B cell (primary cell): Measurements from ENCODE around the gene ING5. TPM values are rescaled to one million over a fixed set of nuclear protein-coding genes. Genes with fewer than 3 reads are reported as not detected.

Source experiments
- ATAC-seq: fragments of 200-7000 bp; cut with Tn5 transposase; one replicate; pipeline ENCODE4 v1.10.0; 2021; ENCODE audit warnings: low read depth, mild to moderate bottlenecking, moderate number of reproducible peaks, moderate library complexity
- CTCF ChIA-PET: fragments of 350-600 bp; sonication (Branson Sonifier 250); formaldehyde crosslinking; loops from one replicate; lab custom pipeline; 2021; ENCODE audit warnings: antibody characterized with exemption, inconsistent platforms; lab: Charles Lee
- POLR2A ChIA-PET: fragments of 350-600 bp; sonication (Branson Sonifier 250); formaldehyde crosslinking; loops from one replicate; lab custom pipeline; 2021; ENCODE audit warnings: antibody characterized with exemption; lab: Charles Lee
- DNase-seq: peaks from one replicate; pipeline ENCODE4 v3.0.0; 2013
- H2AFZ ChIP-seq: 2 replicates; pipeline ENCODE4 v1.6.1; 2012; ENCODE audit warnings: mild to moderate bottlenecking, low read depth, low read length; ENCODE audit not compliant: insufficient read depth, poor library complexity, severe bottlenecking
- H3K27ac ChIP-seq, 2 donors: 1 replicate in 1 of 2; 2 replicates in 1 of 2; pipeline ENCODE4 v1.5.1; 2012 to 2013; ENCODE audit warnings: low read length in 2 of 2, mild to moderate bottlenecking in 2 of 2, moderate library complexity in 1 of 2
- H3K27me3 ChIP-seq, 4 experiments: fragments of 200-600 bp in 1 of 4; sonication (generic) in 1 of 4; replicated peaks in 1 of 4; 1 replicate in 2 of 4; 2 replicates in 2 of 4; pipeline versions ENCODE4 v1.6.1 to v1.7.0; 2013 to 2016; ENCODE audit warnings: low read length in 3 of 4, mild to moderate bottlenecking in 2 of 4, mixed read lengths in 1 of 4, moderate library complexity in 1 of 4; ENCODE audit not compliant: insufficient read depth in 4 of 4, control insufficient read depth in 3 of 4; ENCODE audit errors: control extremely low read depth in 1 of 4
- H3K36me3 ChIP-seq, 2 experiments: replicated peaks in 1 of 2; 1 replicate in 1 of 2; 2 replicates in 1 of 2; pipeline versions ENCODE4 v1.6.1 to v1.7.1; 2013; ENCODE audit warnings: low read length in 1 of 2; ENCODE audit not compliant: insufficient read depth in 2 of 2, control insufficient read depth in 1 of 2; ENCODE audit errors: control extremely low read depth in 1 of 2, extremely low read depth in 1 of 2
- H3K4me1 ChIP-seq, 2 donors: fragments of 200-600 bp in 1 of 2; sonication (generic) in 1 of 2; 1 replicate in 1 of 2; 2 replicates in 1 of 2; pipeline versions ENCODE4 v1.5.1 to v1.6.1; 2013 to 2017; ENCODE audit warnings: low read length in 2 of 2; ENCODE audit not compliant: control insufficient read depth in 2 of 2, insufficient read depth in 2 of 2
- H3K4me2 ChIP-seq: replicated peaks from 2 replicates; pipeline ENCODE3; 2012; ENCODE audit warnings: mild to moderate bottlenecking, low read depth, low read length; ENCODE audit not compliant: poor library complexity, severe bottlenecking
- H3K4me3 ChIP-seq, 5 experiments: fragments of 200-600 bp in 1 of 5; sonication (generic) in 1 of 5; 1 replicate in 3 of 5; 2 replicates in 2 of 5; pipeline versions ENCODE4 v1.5.1 to v1.7.0; 2011 to 2016; ENCODE audit warnings: low read length in 4 of 5, mild to moderate bottlenecking in 4 of 5, low read depth in 2 of 5, control low read depth in 1 of 5, moderate library complexity in 1 of 5; ENCODE audit not compliant: insufficient read depth in 1 of 5; ENCODE audit errors: control extremely low read depth in 1 of 5, extremely low read depth in 1 of 5
- H3K79me2 ChIP-seq: fragments of 200-600 bp; sonication (generic); one replicate; pipeline ENCODE4 v1.6.0; 2016; ENCODE audit warnings: low read length; ENCODE audit not compliant: control insufficient read depth, insufficient read depth
- H3K9ac ChIP-seq: fragments of 200-600 bp; sonication (generic); 2 replicates; pipeline ENCODE4 v1.6.1; 2017; ENCODE audit warnings: mild to moderate bottlenecking, low read length, moderate library complexity
- H3K9me3 ChIP-seq, 3 donors: one replicate each; pipeline versions ENCODE4 v1.6.1 to v1.7.1; 2013; ENCODE audit warnings: low read length in 2 of 3; ENCODE audit not compliant: control insufficient read depth in 2 of 3, insufficient read depth in 1 of 3; ENCODE audit errors: control extremely low read depth in 1 of 3
- H4K20me1 ChIP-seq: 2 replicates; pipeline ENCODE4 v1.6.0; 2012; ENCODE audit warnings: mild to moderate bottlenecking, low read length; ENCODE audit not compliant: insufficient read depth, control insufficient read depth, poor library complexity, severe bottlenecking
- H3K27ac Mint-ChIP-seq: one replicate; pipeline ENCODE4 v1.8.0; 2021; ENCODE audit warnings: mixed read lengths
- H3K27me3 Mint-ChIP-seq: one replicate; pipeline ENCODE4 v1.8.0; 2021; ENCODE audit warnings: mixed read lengths
- H3K4me1 Mint-ChIP-seq: one replicate; pipeline ENCODE4 v1.8.0; 2021; ENCODE audit warnings: mixed read lengths
- H3K4me3 Mint-ChIP-seq: one replicate; pipeline ENCODE4 v1.8.0; 2021; ENCODE audit warnings: mixed read lengths
- H3K9me3 Mint-ChIP-seq: one replicate; pipeline ENCODE4 v1.8.0; 2022; ENCODE audit warnings: mixed read lengths; ENCODE audit not compliant: insufficient read depth
- EZH2 ChIP-seq: IDR thresholded peaks from 2 replicates; pipeline ENCODE4 v1.6.1; 2012; ENCODE audit warnings: borderline replicate concordance, low read depth, mild to moderate bottlenecking, moderate library complexity, low read length; ENCODE audit not compliant: insufficient read depth, poor library complexity, severe bottlenecking
- WGBS: methylation state at CpG from one replicate; pipeline ENCODE4 v1.1.5; 2013; ENCODE audit warnings: missing lambda C conversion rate; ENCODE audit not compliant: insufficient coverage; 5-methylcytosine and 5-hydroxymethylcytosine counted together
- intact Hi-C: fragments of 100-400 bp; cut with micrococcal nuclease; formaldehyde crosslinking; loops from one replicate; pipeline ENCODE4 v1.10.0; 2022
- polyA plus RNA-seq: library from polyadenylated mRNA; depleted of rRNA; stranded (reverse); fragments of >200 nt; gene quantifications from 2 replicates; pipeline ENCODE4 v1.2.3, GENCODE V29; 2012
- total RNA-seq, 2 donors: library from RNA; stranded (reverse); fragments of 120-200 nt in 1 of 2; gene quantifications; 1 replicate in 1 of 2; 2 replicates in 1 of 2; pipeline versions ENCODE4 v1.2.3 to v1.2.4, GENCODE V29; 2013 to 2022
- TF ChIP-seq, protein P1 (sequence below): fragments of 200-600 bp; IDR thresholded peaks from one replicate; pipeline ENCODE4 v1.8.0; 2022; ENCODE audit warnings: antibody characterized with exemption, mild to moderate bottlenecking

The ING5 gene
- total and polyA plus RNA-seq, 2 donors (not counting 1 experiment from before 2014, with no cell fraction given) = 70.7 to 82.9 TPM

DNA sequence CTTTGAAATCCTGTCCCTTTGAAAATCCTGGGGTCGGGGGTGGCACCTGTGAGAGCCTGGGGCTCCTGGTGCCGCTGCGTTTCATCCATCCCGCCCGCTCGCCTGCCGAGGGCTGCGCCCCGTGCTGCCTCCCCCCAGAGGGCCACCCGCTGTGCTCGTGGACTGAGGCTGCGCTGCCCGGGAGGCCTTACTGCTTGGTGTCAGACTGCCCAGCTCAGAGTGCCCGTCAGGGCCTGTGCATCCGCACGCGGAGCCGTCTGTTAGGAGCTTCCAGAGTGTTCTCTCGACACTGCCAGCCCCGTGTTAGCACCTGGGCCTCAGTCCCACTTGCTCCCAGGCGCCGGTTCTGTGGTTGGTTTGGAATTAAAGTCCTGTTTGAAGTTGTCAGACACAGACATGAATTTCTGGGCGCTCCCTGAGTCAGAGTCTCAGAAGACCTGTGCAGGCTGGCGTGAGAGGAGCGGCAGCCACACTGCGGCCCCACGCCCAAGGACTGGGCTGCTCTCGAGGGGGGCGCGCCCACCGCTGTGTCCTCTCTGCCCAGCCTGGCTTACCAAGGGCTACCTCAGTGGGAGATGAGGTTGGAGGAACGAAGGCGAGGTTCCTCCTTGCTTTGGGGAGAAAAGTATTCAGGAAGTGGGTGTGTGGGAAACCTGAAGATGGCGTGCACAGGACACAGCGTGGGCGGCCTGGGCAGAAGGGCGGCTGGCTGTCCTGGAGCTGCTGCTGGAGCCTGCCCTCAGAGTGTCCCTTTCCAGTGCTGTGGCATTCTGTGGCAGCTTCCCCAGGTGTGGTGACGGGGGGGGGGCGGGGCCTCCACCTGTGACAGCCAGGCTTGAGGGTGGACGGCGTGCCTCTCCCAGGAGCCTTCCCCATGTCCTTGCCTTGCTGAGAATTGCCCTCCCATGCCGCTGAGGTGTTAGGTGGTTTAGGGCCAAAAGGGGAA, 29.3 kb upstream of the ING5 start:
- POLR2A ChIA-PET = no interaction called here
- Histone ChIP-seq H3K27me3 (no peaks in the 10 kb centered on the region), H2AFZ (no peak overlapping the region)

DNA sequence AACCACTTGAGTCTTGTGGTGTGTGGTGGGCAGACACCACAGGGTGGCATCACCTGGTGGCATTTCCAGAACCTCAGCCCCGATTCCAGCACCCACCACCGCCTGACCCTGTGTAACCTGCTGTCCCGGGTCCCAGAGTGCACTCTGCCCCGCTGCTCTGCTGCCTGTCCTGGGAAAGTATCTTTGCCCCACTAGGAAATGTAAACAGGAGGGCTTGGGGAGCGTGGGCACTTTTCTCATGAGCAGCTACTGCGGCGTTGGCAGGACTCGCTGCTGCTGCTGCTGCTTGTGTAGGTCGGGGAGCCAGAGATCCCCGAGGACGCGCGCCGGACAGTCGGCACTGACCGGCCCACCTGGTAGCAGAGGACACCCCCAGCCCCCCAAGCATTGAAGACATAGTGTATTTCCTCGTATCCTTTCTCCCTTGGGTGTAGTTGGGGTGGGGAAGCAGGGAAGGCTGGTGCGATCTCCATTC, 28.6 kb upstream of the ING5 start:
- Histone ChIP-seq H3K9ac (no peak overlapping the region), H3K79me2 (no peaks in the 10 kb centered on the region), H3K27ac (no peak overlapping the region), H3K9me3 (no peaks in the 10 kb centered on the region), H4K20me1 (no peaks in the 10 kb centered on the region), H3K4me1 (no peaks in the 10 kb centered on the region), H3K36me3 (peaks cover 0 to 36% of the 10 kb centered on the region in 2 experiments), H2AFZ (no peak overlapping the region), H3K4me3 (no peak overlapping the region), H3K4me2 (no peak overlapping the region), H3K27me3 (no peaks in the 10 kb centered on the region)
- no peaks in the 10 kb centered on the region for H3K9me3 Mint-ChIP-seq
- CTCF ChIA-PET = no interaction called here
- ATAC-seq (no peak), DNase-seq (no peak)
- POLR2A ChIA-PET = no interaction called here
- no peaks in the 10 kb centered on the region for H3K4me1 Mint-ChIP-seq
- no peaks in the 10 kb centered on the region for H3K27me3 Mint-ChIP-seq
- no peak overlapping the region for H3K4me3 Mint-ChIP-seq
- intact Hi-C loops = no loop called here
- TF ChIP-seq EZH2 = no peak
- TF ChIP-seq, protein P1, sequence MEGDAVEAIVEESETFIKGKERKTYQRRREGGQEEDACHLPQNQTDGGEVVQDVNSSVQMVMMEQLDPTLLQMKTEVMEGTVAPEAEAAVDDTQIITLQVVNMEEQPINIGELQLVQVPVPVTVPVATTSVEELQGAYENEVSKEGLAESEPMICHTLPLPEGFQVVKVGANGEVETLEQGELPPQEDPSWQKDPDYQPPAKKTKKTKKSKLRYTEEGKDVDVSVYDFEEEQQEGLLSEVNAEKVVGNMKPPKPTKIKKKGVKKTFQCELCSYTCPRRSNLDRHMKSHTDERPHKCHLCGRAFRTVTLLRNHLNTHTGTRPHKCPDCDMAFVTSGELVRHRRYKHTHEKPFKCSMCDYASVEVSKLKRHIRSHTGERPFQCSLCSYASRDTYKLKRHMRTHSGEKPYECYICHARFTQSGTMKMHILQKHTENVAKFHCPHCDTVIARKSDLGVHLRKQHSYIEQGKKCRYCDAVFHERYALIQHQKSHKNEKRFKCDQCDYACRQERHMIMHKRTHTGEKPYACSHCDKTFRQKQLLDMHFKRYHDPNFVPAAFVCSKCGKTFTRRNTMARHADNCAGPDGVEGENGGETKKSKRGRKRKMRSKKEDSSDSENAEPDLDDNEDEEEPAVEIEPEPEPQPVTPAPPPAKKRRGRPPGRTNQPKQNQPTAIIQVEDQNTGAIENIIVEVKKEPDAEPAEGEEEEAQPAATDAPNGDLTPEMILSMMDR = no peak
- WGBS = 89% methylated on average over 8 of the region's 18 CpGs
- no peak overlapping the region for H3K27ac Mint-ChIP-seq

More for the DNA sequence above, 29.3 kb upstream of the ING5 start:
- ATAC-seq (no peak), DNase-seq (no peak)
- intact Hi-C loops = no loop called here
- TF ChIP-seq, protein P1 = no peak
- no peak for TF ChIP-seq EZH2
- no peaks in the 10 kb centered on the region for H3K9me3 ChIP-seq
- H3K4me1 ChIP-seq = no peaks in the 10 kb centered on the region
- H3K79me2 ChIP-seq = no peaks in the 10 kb centered on the region
- no peaks in the 10 kb centered on the region for H4K20me1 ChIP-seq
- Mint-ChIP-seq H3K4me1 (no peaks in the 10 kb centered on the region), H3K27me3 (no peaks in the 10 kb centered on the region), H3K4me3 (no peak overlapping the region), H3K27ac (no peak overlapping the region), H3K9me3 (no peaks in the 10 kb centered on the region)
- H3K4me2 ChIP-seq = no peak overlapping the region
- no peak overlapping the region for H3K9ac ChIP-seq
- peaks cover 0 to 39% of the 10 kb centered on the region in 2 experiments for H3K36me3 ChIP-seq
- H3K27ac ChIP-seq = no peak overlapping the region
- H3K4me3 ChIP-seq = no peak overlapping the region
- CTCF ChIA-PET = no interaction called here
- 93% methylated on average over 42 of the region's 42 CpGs for WGBS
